Measurements from ENCODE around the gene SPDYE6. TPM values are rescaled to one million over a fixed set of nuclear protein-coding genes. Genes with fewer than 3 reads are reported as not detected.
A peak's percentile ranks its signal among the peaks of the same experiment; 100 is the strongest.

SPDYE6 gene
- total RNA-seq, 1 experiment from 2014 or later: not detected

DNA sequence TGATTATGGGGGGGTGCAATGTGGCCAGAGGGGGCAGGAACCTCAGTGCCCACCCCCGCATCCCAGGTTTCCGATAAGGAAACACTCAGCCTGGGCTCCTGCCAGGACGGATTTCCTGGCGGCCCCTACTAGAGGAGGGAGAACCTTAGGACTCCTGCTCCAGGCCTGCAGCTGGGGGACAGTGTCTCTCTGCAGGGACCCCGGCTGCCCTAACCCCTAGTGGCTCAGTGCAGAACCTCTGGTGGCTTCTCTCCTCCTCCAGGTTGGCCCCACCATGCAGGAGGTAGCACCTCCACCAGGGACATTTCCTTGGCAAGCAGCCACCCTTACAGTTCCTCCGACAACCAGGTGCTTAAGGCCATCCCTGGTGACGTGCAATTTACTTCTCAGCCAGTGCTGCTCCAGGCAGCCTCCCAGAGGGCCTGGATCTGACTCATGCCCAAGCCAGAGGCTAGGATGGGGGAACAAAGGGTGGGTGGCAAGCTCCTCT lies 37.7 kb downstream of the SPDYE6 start:
- DNase-seq: peak; percentile 21
- no peak overlapping the region for H3K27ac Mint-ChIP-seq (ENCODE audit: unreplicated experiment)
- no peaks in the 10 kb centered on the region for H3K27me3 Mint-ChIP-seq (ENCODE audit: unreplicated experiment)
- H3K36me3 Mint-ChIP-seq (ENCODE audit: insufficient read depth, unreplicated experiment): peaks cover 6% of the 10 kb centered on the region
- no TSS peak for BruUV-seq (replicated peaks)
- intact Hi-C loops (cut with micrococcal nuclease; ENCODE audit: unreplicated experiment): no loop called here
- no peak overlapping the region for H3K4me3 Mint-ChIP-seq (ENCODE audit: low read depth, unreplicated experiment)
- CTCF ChIA-PET: interaction anchor here (0.6 kb wide), 1 partner anchor 9 kb away, joined by 4 read pairs; no protein-coding TSS in a partner anchor
- TF ChIP-seq, protein P1, sequence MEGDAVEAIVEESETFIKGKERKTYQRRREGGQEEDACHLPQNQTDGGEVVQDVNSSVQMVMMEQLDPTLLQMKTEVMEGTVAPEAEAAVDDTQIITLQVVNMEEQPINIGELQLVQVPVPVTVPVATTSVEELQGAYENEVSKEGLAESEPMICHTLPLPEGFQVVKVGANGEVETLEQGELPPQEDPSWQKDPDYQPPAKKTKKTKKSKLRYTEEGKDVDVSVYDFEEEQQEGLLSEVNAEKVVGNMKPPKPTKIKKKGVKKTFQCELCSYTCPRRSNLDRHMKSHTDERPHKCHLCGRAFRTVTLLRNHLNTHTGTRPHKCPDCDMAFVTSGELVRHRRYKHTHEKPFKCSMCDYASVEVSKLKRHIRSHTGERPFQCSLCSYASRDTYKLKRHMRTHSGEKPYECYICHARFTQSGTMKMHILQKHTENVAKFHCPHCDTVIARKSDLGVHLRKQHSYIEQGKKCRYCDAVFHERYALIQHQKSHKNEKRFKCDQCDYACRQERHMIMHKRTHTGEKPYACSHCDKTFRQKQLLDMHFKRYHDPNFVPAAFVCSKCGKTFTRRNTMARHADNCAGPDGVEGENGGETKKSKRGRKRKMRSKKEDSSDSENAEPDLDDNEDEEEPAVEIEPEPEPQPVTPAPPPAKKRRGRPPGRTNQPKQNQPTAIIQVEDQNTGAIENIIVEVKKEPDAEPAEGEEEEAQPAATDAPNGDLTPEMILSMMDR (IDR thresholded peaks at IDR 0.05; ENCODE audit: unreplicated experiment): no peak
- no peaks in the 10 kb centered on the region for H3K9me3 Mint-ChIP-seq (ENCODE audit: low read depth, unreplicated experiment)
- no peaks in the 10 kb centered on the region for H3K4me1 Mint-ChIP-seq (ENCODE audit: low read depth, unreplicated experiment)

DNA sequence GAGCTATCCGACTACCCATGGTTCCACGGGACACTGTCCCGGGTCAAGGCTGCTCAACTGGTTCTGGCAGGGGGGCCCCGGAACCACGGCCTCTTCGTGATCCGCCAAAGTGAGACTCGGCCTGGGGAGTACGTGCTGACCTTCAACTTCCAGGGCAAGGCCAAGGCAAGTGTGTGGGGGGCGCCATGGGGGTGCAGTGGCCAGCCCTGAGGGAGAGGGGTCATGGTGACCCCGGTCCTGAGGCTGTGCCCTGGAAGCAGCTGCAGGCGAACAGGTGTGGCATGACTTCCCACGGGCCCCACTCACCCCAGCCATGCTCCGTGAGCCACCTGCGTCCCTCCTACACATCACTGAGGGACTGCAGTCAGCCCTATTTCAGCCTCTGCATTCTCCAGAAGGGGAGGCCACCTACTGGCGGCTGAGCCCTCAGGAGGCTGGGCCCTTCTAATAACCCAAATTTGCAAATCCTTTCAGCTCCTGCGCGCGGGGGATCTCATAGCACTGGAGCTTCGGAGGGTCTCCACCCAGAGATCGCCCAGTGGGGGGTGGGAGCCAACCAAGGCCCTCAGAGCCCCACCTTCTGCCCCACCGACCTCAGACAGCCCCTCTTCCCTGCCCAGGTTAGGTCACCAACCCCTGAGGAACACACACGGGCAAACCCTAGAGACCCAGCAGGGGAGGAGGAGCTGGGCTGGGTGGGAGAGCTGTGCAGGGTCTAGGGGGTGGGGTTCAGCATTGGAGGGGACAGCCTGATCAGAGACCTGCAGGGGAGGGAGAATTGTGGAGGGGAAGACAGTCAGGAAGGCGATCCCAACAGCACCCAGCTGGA lies 38.8 kb downstream of the SPDYE6 start:
- no peak overlapping the region for H3K27ac Mint-ChIP-seq (ENCODE audit: unreplicated experiment)
- H3K4me3 Mint-ChIP-seq (ENCODE audit: low read depth, unreplicated experiment): no peak overlapping the region
- H3K9me3 Mint-ChIP-seq (ENCODE audit: low read depth, unreplicated experiment): no peaks in the 10 kb centered on the region
- TF ChIP-seq, protein P1 (IDR thresholded peaks at IDR 0.05; ENCODE audit: unreplicated experiment): no peak
- peaks cover 5% of the 10 kb centered on the region for H3K4me1 Mint-ChIP-seq (ENCODE audit: low read depth, unreplicated experiment)
- peaks cover 6% of the 10 kb centered on the region for H3K36me3 Mint-ChIP-seq (ENCODE audit: insufficient read depth, unreplicated experiment)
- CTCF ChIA-PET: no interaction called here
- no peaks in the 10 kb centered on the region for H3K27me3 Mint-ChIP-seq (ENCODE audit: unreplicated experiment)
- intact Hi-C loops (cut with micrococcal nuclease; ENCODE audit: unreplicated experiment): no loop called here
- no TSS peak for BruUV-seq (replicated peaks)
- DNase-seq: no peak

DNA sequence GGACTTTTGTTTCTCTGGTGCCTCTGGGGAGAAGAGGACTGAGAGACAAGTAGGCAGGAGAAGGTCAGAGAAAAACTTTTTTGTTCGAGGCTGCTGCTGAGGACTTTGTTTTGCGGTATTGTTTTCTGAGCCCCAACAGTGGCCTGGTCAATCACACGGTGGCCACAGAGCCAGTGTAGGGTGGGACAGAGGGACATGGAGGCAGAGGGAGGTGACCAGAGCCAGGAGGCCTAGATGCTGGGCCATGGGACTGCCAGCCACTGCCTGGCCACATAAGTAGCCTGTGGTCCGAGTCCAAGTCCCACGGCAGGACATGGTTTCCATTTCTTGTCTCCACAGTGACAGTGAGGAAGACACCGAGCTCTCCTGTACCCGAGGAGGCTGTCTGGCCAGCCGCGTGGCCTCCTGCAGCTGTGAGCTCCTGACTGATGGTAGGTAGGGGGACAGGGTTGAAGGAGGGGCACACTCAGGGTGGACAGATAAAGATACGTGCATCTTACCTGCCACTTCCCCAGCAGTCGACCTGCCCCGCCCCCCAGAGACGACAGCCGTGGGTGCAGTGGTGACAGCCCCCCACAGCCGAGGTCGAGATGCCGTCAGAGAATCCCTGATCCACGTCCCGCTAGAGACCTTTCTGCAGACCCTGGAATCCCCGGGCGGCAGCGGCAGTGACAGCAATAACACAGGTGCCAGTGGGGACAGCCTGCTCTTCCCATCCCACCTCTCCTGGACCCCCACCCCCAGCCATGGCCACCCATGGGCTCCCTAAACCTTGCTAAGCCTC lies 42.1 kb downstream of the SPDYE6 start:
- H3K27ac Mint-ChIP-seq (ENCODE audit: unreplicated experiment): no peak overlapping the region
- DNase-seq: no peak
- H3K4me1 Mint-ChIP-seq (ENCODE audit: low read depth, unreplicated experiment): peaks cover 9% of the 10 kb centered on the region
- no peaks in the 10 kb centered on the region for H3K9me3 Mint-ChIP-seq (ENCODE audit: low read depth, unreplicated experiment)
- no peaks in the 10 kb centered on the region for H3K27me3 Mint-ChIP-seq (ENCODE audit: unreplicated experiment)
- TF ChIP-seq, protein P1 (IDR thresholded peaks at IDR 0.05; ENCODE audit: unreplicated experiment): no peak
- H3K36me3 Mint-ChIP-seq (ENCODE audit: insufficient read depth, unreplicated experiment): peaks cover 6% of the 10 kb centered on the region
- no peak overlapping the region for H3K4me3 Mint-ChIP-seq (ENCODE audit: low read depth, unreplicated experiment)
- BruUV-seq (replicated peaks): no TSS peak
- intact Hi-C loops (cut with micrococcal nuclease; ENCODE audit: unreplicated experiment): no loop called here
- CTCF ChIA-PET: no interaction called here

DNA sequence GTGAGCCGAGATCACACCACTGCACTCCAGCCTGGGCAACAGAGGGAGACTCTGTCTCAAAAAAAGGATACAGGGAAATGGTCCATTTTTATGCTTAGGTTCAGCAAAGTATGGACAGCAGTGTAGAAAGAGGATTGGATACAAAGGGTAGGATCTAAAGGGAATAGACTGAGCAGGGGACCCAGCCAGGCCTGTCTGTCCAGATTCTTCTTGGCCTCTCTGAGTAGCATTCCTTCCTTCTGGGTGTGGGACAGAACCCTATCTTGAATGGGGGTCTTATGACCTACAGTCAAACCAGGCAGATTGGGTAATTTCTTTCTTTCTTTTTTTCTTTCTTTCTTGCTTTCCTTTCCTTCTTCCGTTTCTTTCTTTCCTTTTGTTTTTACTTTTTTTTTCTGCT lies 43.9 kb downstream of the SPDYE6 start:
- no peaks in the 10 kb centered on the region for H3K9me3 Mint-ChIP-seq (ENCODE audit: low read depth, unreplicated experiment)
- peaks cover 9% of the 10 kb centered on the region for H3K4me1 Mint-ChIP-seq (ENCODE audit: low read depth, unreplicated experiment)
- peaks cover 2% of the 10 kb centered on the region for H3K36me3 Mint-ChIP-seq (ENCODE audit: insufficient read depth, unreplicated experiment)
- BruUV-seq (replicated peaks): no TSS peak
- no peak for DNase-seq
- TF ChIP-seq, protein P1 (IDR thresholded peaks at IDR 0.05; ENCODE audit: unreplicated experiment): no peak
- no peak overlapping the region for H3K4me3 Mint-ChIP-seq (ENCODE audit: low read depth, unreplicated experiment)
- H3K27ac Mint-ChIP-seq (ENCODE audit: unreplicated experiment): no peak overlapping the region
- CTCF ChIA-PET: interaction anchor here (0.6 kb wide), 1 partner anchor 8 kb away, joined by 3 read pairs; no protein-coding TSS in a partner anchor
- no peaks in the 10 kb centered on the region for H3K27me3 Mint-ChIP-seq (ENCODE audit: unreplicated experiment)
- intact Hi-C loops (cut with micrococcal nuclease; ENCODE audit: unreplicated experiment): no loop called here

Measured in Calu3 (cell line).